ENCODE results near the gene MAPK10. TPM values are rescaled to one million over a fixed set of nuclear protein-coding genes. Genes with fewer than 3 reads are reported as not detected.

Gene MAPK10
- polyA plus RNA-seq, 2 of the 4 experiments (the other 2 are of a cell fraction), result 1.4 to 3.4 TPM

- ChIA-PET POLR2A (no interaction called here), CTCF (no interaction called here)
- Histone ChIP-seq H3K4me1 (no peaks in the 10 kb centered on the region), H3K4me2 (no peak overlapping the region), H3K27ac (no peak overlapping the region), H3K4me3 (no peak overlapping the region), H3K9me3 (no peaks in the 10 kb centered on the region)
- no peak for ATAC-seq
- TF ChIP-seq BCL3 (IDR thresholded peaks at IDR 0.05) (no peak), RAD21 (conservative IDR thresholded peaks at IDR 0.05 in 1 of 2, IDR thresholded peaks at IDR 0.05 in 1 of 2) (no peak), TFCP2L1 (CRISPR knock-in tag; IDR thresholded peaks at IDR 0.05) (no peak), MYC (IDR thresholded peaks at IDR 0.05; ENCODE audit: borderline replicate concordance, low read length) (no peak), EHMT2 (IDR thresholded peaks at IDR 0.05; ENCODE audit: low read depth) (no peak), KDM1A (IDR thresholded peaks at IDR 0.05; ENCODE audit: low read depth) (no peak), BHLHE40 (IDR thresholded peaks at IDR 0.05; ENCODE audit: low read depth, low read length) (no peak), MAZ (IDR thresholded peaks at IDR 0.05; ENCODE audit: borderline replicate concordance, low read depth, low read length) (no peak), ESRRA (IDR thresholded peaks at IDR 0.05; ENCODE audit: borderline replicate concordance, low read length) (no peak), HOXB13 (CRISPR knock-in tag; IDR thresholded peaks at IDR 0.05; ENCODE audit: low read depth) (no peak), EP300 (IDR thresholded peaks at IDR 0.05) (no peak), FOSL2 (IDR thresholded peaks at IDR 0.05) (no peak), FOSL2 (CRISPR knock-in tag; IDR thresholded peaks at IDR 0.05) (no peak), FOXS1 (CRISPR knock-in tag; IDR thresholded peaks at IDR 0.05) (no peak), KDM5A (IDR thresholded peaks at IDR 0.05) (no peak), TP53 (CRISPR knock-in tag; IDR thresholded peaks at IDR 0.05) (no peak), ELK1 (IDR thresholded peaks at IDR 0.05; ENCODE audit: low read depth, low read length) (no peak)
- DNase-seq (ENCODE audit: low read depth in 1 of 2, low spot score in 1 of 2), result no peak
- 98% methylated on average over 2 of the region's 2 CpGs for WGBS (ENCODE audit: missing lambda C conversion rate)
- no peak for FAIRE-seq
These were observed 325.2 kb downstream of the MAPK10 start for GRCh38 chr4:86034616-86035015.

GRCh38 chr4:86033171-86033570, 326.7 kb downstream of the MAPK10 start:
- CTCF ChIA-PET, result interaction anchor here (1.3 to 1.7 kb wide), 2 partner anchors 10 to 237 kb away, joined by 6 to 8 read pairs; no protein-coding TSS in a partner anchor
- POLR2A ChIA-PET, result no interaction called here
- H3K4me1 ChIP-seq, result no peaks in the 10 kb centered on the region
- TF ChIP-seq RCOR1 (IDR thresholded peaks at IDR 0.05; ENCODE audit: low read depth, low read length) (no peak), RARB (CRISPR knock-in tag; IDR thresholded peaks at IDR 0.05) (no peak), CHD4 (IDR thresholded peaks at IDR 0.05; ENCODE audit: borderline replicate concordance) (no peak), FOXS1 (CRISPR knock-in tag; IDR thresholded peaks at IDR 0.05) (no peak), HOXA7 (CRISPR knock-in tag; IDR thresholded peaks at IDR 0.05) (no peak), HES2 (IDR thresholded peaks at IDR 0.05) (no peak), KDM1A (IDR thresholded peaks at IDR 0.05; ENCODE audit: low read depth) (no peak), CBX2 (IDR thresholded peaks at IDR 0.05; ENCODE audit: borderline replicate concordance, low read depth) (no peak), CEBPB (IDR thresholded peaks at IDR 0.05) (no peak), SREBF2 (IDR thresholded peaks at IDR 0.05) (no peak)
- 74% methylated on average over 4 of the region's 4 CpGs for WGBS (ENCODE audit: missing lambda C conversion rate)
- no peak overlapping the region for H3K4me3 ChIP-seq
- no peak overlapping the region for H3K4me2 ChIP-seq
- no peaks in the 10 kb centered on the region for H3K9me3 ChIP-seq
- no peak overlapping the region for H3K27ac ChIP-seq
- FAIRE-seq, result no peak
- no peak for ATAC-seq
- DNase-seq (ENCODE audit: low read depth in 1 of 2, low spot score in 1 of 2), result no peak
